Measurements from ENCODE around the gene KCNH1. TPM values are rescaled to one million over a fixed set of nuclear protein-coding genes. Genes with fewer than 3 reads are reported as not detected.

KCNH1 gene
- polyA plus RNA-seq, 1 donor from 2014 or later: 3.9 TPM

- Histone ChIP-seq H3K27ac (ENCODE audit: low read length) (no peak overlapping the region), H4K20me1 (ENCODE audit: insufficient read depth) (no peaks in the 10 kb centered on the region), H2AFZ (ENCODE audit: low read depth, low read length) (no peak overlapping the region), H3K79me2 (replicated peaks; ENCODE audit: insufficient read depth, low read length) (no peaks in the 10 kb centered on the region), H3K9ac (ENCODE audit: low read length) (no peak overlapping the region), H3K9me2 (ENCODE audit: insufficient read depth, low read length) (peaks cover 3% of the 10 kb centered on the region), H3K36me3 (ENCODE audit: insufficient read depth, low read length) (no peaks in the 10 kb centered on the region), H3K9me3 (ENCODE audit: low read length) (no peaks in the 10 kb centered on the region), H3K4me3 (ENCODE audit: low read length) (no peak overlapping the region), H3F3A (ENCODE audit: insufficient read depth, low read length, poor library complexity, severe bottlenecking) (no peaks in the 10 kb centered on the region), H3K27me3 (ENCODE audit: insufficient read depth, low read depth, low read length) (no peaks in the 10 kb centered on the region), H3K4me2 (ENCODE audit: low read length) (no peak overlapping the region)
- TF ChIP-seq CTCF (IDR thresholded peaks at IDR 0.05; ENCODE audit: poor library complexity, severe bottlenecking): no peak
- TF ChIP-seq POLR2AphosphoS5 (IDR thresholded peaks at IDR 0.05): no peak
- no peak for TF ChIP-seq EP300 (conservative IDR thresholded peaks at IDR 0.05; ENCODE audit: poor library complexity, severe bottlenecking)
- TF ChIP-seq RAD21 (conservative IDR thresholded peaks at IDR 0.05): no peak
- no peak for TF ChIP-seq TAF1 (IDR thresholded peaks at IDR 0.05; ENCODE audit: low read depth)
- no peak for TF ChIP-seq SMC3 (conservative IDR thresholded peaks at IDR 0.05; ENCODE audit: poor library complexity)
- TF ChIP-seq REST (IDR thresholded peaks at IDR 0.05; ENCODE audit: borderline replicate concordance): no peak
- TF ChIP-seq EZH2 (IDR thresholded peaks at IDR 0.05; ENCODE audit: borderline replicate concordance, insufficient read depth, low read length, poor library complexity, severe bottlenecking): no peak
Measured at GRCh38 chr1:211089536-211089935, 44.4 kb downstream of the KCNH1 start.

- no peaks in the 10 kb centered on the region for H3K27me3 ChIP-seq (ENCODE audit: insufficient read depth, low read depth, low read length)
- no peaks in the 10 kb centered on the region for H3K36me3 ChIP-seq (ENCODE audit: insufficient read depth, low read length)
- no peak overlapping the region for H3K4me2 ChIP-seq (ENCODE audit: low read length)
- no peak overlapping the region for H2AFZ ChIP-seq (ENCODE audit: low read depth, low read length)
- H3F3A ChIP-seq (ENCODE audit: insufficient read depth, low read length, poor library complexity, severe bottlenecking): no peaks in the 10 kb centered on the region
- no peak overlapping the region for H3K9ac ChIP-seq (ENCODE audit: low read length)
- no peak overlapping the region for H3K27ac ChIP-seq (ENCODE audit: low read length)
- H3K79me2 ChIP-seq (replicated peaks; ENCODE audit: insufficient read depth, low read length): no peaks in the 10 kb centered on the region
- H3K9me3 ChIP-seq (ENCODE audit: low read length): no peaks in the 10 kb centered on the region
- H3K4me3 ChIP-seq (ENCODE audit: low read length): no peak overlapping the region
- no peak for TF ChIP-seq POLR2AphosphoS5 (IDR thresholded peaks at IDR 0.05)
- no peak for TF ChIP-seq SMC3 (conservative IDR thresholded peaks at IDR 0.05; ENCODE audit: poor library complexity)
- no peaks in the 10 kb centered on the region for H4K20me1 ChIP-seq (ENCODE audit: insufficient read depth)
- peaks cover 3% of the 10 kb centered on the region for H3K9me2 ChIP-seq (ENCODE audit: insufficient read depth, low read length)
Measured at GRCh38 chr1:211088156-211088555, 45.8 kb downstream of the KCNH1 start.

GRCh38 chr1:211082824-211083223 lies 51.1 kb downstream of the KCNH1 start:
- no peaks in the 10 kb centered on the region for H3K9me2 ChIP-seq (ENCODE audit: insufficient read depth, low read length)
- H3K27me3 ChIP-seq (ENCODE audit: insufficient read depth, low read depth, low read length): no peaks in the 10 kb centered on the region
- no peak overlapping the region for H3K4me3 ChIP-seq (ENCODE audit: low read length)
- no peaks in the 10 kb centered on the region for H3K9me3 ChIP-seq (ENCODE audit: low read length)
- no peak overlapping the region for H3K9ac ChIP-seq (ENCODE audit: low read length)
- no peak overlapping the region for H2AFZ ChIP-seq (ENCODE audit: low read depth, low read length)
- no peak overlapping the region for H3K27ac ChIP-seq (ENCODE audit: low read length)
- no peaks in the 10 kb centered on the region for H3F3A ChIP-seq (ENCODE audit: insufficient read depth, low read length, poor library complexity, severe bottlenecking)
- no peak overlapping the region for H3K4me2 ChIP-seq (ENCODE audit: low read length)
- TF ChIP-seq POLR2AphosphoS5 (IDR thresholded peaks at IDR 0.05): no peak
- TF ChIP-seq EP300 (conservative IDR thresholded peaks at IDR 0.05; ENCODE audit: poor library complexity, severe bottlenecking): no peak
- no peak for TF ChIP-seq CTCF (IDR thresholded peaks at IDR 0.05; ENCODE audit: poor library complexity, severe bottlenecking)
- no peak for TF ChIP-seq MXI1 (conservative IDR thresholded peaks at IDR 0.05; ENCODE audit: poor library complexity, severe bottlenecking)
- TF ChIP-seq REST (IDR thresholded peaks at IDR 0.05; ENCODE audit: borderline replicate concordance): no peak
- TF ChIP-seq EZH2 (IDR thresholded peaks at IDR 0.05; ENCODE audit: borderline replicate concordance, insufficient read depth, low read length, poor library complexity, severe bottlenecking): no peak
- TF ChIP-seq TAF1 (IDR thresholded peaks at IDR 0.05; ENCODE audit: low read depth): no peak
- no peak for TF ChIP-seq RAD21 (conservative IDR thresholded peaks at IDR 0.05)
- no peak for TF ChIP-seq SMC3 (conservative IDR thresholded peaks at IDR 0.05; ENCODE audit: poor library complexity)
- no peaks in the 10 kb centered on the region for H3K79me2 ChIP-seq (replicated peaks; ENCODE audit: insufficient read depth, low read length)
- no peaks in the 10 kb centered on the region for H3K36me3 ChIP-seq (ENCODE audit: insufficient read depth, low read length)
- no peaks in the 10 kb centered on the region for H4K20me1 ChIP-seq (ENCODE audit: insufficient read depth)

All from neural cell (in vitro differentiated cells).